Esophagus squamous epithelium (tissue), 5 donors: ENCODE measurements around the gene RFC4. TPM values are rescaled to one million over a fixed set of nuclear protein-coding genes. Genes with fewer than 3 reads are reported as not detected.

Experiments
- DNase-seq: peaks from one replicate; lab custom pipeline; 2025; lab: John Stamatoyannopoulos, UW
- H3K27ac ChIP-seq, 4 donors: fragments of 200-600 bp; sonication (generic); one replicate each; pipeline ENCODE4 v1.5.1; 2016 to 2019; ENCODE audit warnings: mild to moderate bottlenecking in 1 of 4
- H3K27me3 ChIP-seq, 4 donors: fragments of 200-600 bp; sonication (generic); 1 replicate in 3 of 4; 2 replicates in 1 of 4; pipeline versions ENCODE4 v1.5.1 to v1.6.0; 2017 to 2021; ENCODE audit warnings: antibody characterized with exemption in 1 of 4
- H3K36me3 ChIP-seq, 3 donors: fragments of 200-600 bp; sonication (generic); one replicate each; pipeline ENCODE4 v1.5.1; 2016 to 2019
- H3K4me1 ChIP-seq, 3 donors: fragments of 200-600 bp; sonication (generic); one replicate each; pipeline ENCODE4 v1.5.1; 2017 to 2019
- H3K4me3 ChIP-seq, 4 donors: fragments of 200-600 bp; sonication (generic); 1 replicate in 3 of 4; 2 replicates in 1 of 4; pipeline ENCODE4 v1.5.1; 2016 to 2019; ENCODE audit warnings: mild to moderate bottlenecking in 2 of 4, moderate library complexity in 1 of 4
- H3K9me3 ChIP-seq, 3 donors: fragments of 200-600 bp; sonication (generic); one replicate each; pipeline ENCODE4 v1.5.1; 2016 to 2019
- CTCF ChIP-seq, 6 experiments: fragments of 450-650 bp in 4 of 6; fragments of 200-600 bp in 2 of 6; sonication (generic) in 2 of 6; IDR thresholded peaks; one replicate each; pipeline ENCODE4 v1.5.1; 2016 to 2019; ENCODE audit warnings: antibody characterized with exemption in 6 of 6, mild to moderate bottlenecking in 4 of 6, moderate library complexity in 4 of 6
- POLR2A ChIP-seq, 4 donors: fragments of 450-650 bp; IDR thresholded peaks; one replicate each; pipeline ENCODE4 v1.6.1; 2017; ENCODE audit warnings: antibody characterized with exemption in 4 of 4, mild to moderate bottlenecking in 4 of 4, moderate library complexity in 3 of 4
- WGBS, 2 donors: methylation state at CpG; one replicate each; pipeline ENCODE4 v1.1.5; 2018; 5-methylcytosine and 5-hydroxymethylcytosine counted together
- intact Hi-C: fragments of 100-400 bp; cut with DNase I; formaldehyde crosslinking; loops from one replicate; pipeline ENCODE4 v1.15.0; 2022
- total RNA-seq, 4 donors: library from RNA; depleted of rRNA; stranded (reverse); fragments of >200 nt; gene quantifications; one replicate each; pipeline ENCODE4 v1.1.0, GENCODE V29; 2016
- donor health status: DM: yes; HTN: yes; CAD: no.

Gene RFC4
- total RNA-seq, 4 donors from 2014 or later, result 6.6 to 23.5 (median 15.9) TPM

GRCh38 chr3:186842426-186843038 lies 36.2 kb upstream of the RFC4 start, which contains the start of gene ADIPOQ:
Gene ADIPOQ (plus strand): TSS chr3:186842710. CDS start chr3:186853059, 10,349 bp downstream.
- Histone ChIP-seq H3K27me3 (peaks cover 0 to 59% (median 0%) of the 10 kb centered on the region in 4 donors), H3K27ac (no peak within 1 kb of the TSS), H3K36me3 (no peaks in the 10 kb centered on the region), H3K4me1 (no peaks in the 10 kb centered on the region), H3K9me3 (no peaks in the 10 kb centered on the region), H3K4me3 (no peak within 1 kb of the TSS)
- TF ChIP-seq CTCF (IDR thresholded peaks at IDR 0.05), result no peak
- TF ChIP-seq POLR2A (IDR thresholded peaks at IDR 0.05), result no peak
- WGBS, 2 donors, result 89 to 92% methylated on average over 5 to 7 of the region's 7 CpGs
- intact Hi-C loops, result loop anchor here (10.0 kb wide), 1 partner anchor 322 kb away; no protein-coding TSS in a partner anchor
- DNase-seq, result no peak

- H3K4me1 ChIP-seq, result no peaks in the 10 kb centered on the region
- H3K27me3 ChIP-seq, result peaks cover 0 to 52% (median 0%) of the 10 kb centered on the region in 4 donors
- intact Hi-C loops, result loop anchor here (10.0 kb wide), 1 partner anchor 323 kb away; no protein-coding TSS in a partner anchor
- H3K9me3 ChIP-seq, result no peaks in the 10 kb centered on the region
- TF ChIP-seq CTCF (IDR thresholded peaks at IDR 0.05) (no peak), POLR2A (IDR thresholded peaks at IDR 0.05) (no peak)
- no peaks in the 10 kb centered on the region for H3K36me3 ChIP-seq
- H3K27ac ChIP-seq, result no peak overlapping the region
- no peak for DNase-seq
- WGBS, 2 donors, result 48 to 50% methylated on average over 1 to 4 of the region's 4 CpGs
- H3K4me3 ChIP-seq, result no peak overlapping the region
Observed at GRCh38 chr3:186841620-186842019, 35.3 kb upstream of the RFC4 start.

- intact Hi-C loops, result loop anchor here (10.0 kb wide), 1 partner anchor 325 kb away; no protein-coding TSS in a partner anchor
- H3K27ac ChIP-seq, result no peak overlapping the region
- H3K4me1 ChIP-seq, result no peaks in the 10 kb centered on the region
- no peak for DNase-seq
- TF ChIP-seq CTCF (IDR thresholded peaks at IDR 0.05), result no peak
- TF ChIP-seq POLR2A (IDR thresholded peaks at IDR 0.05), result no peak
- H3K9me3 ChIP-seq, result no peaks in the 10 kb centered on the region
- WGBS, 2 donors, result 84 to 85% methylated on average over 17 of the region's 17 CpGs
- no peak overlapping the region for H3K4me3 ChIP-seq
- H3K27me3 ChIP-seq, result peaks cover 0 to 39% (median 0%) of the 10 kb centered on the region in 4 donors
- no peaks in the 10 kb centered on the region for H3K36me3 ChIP-seq
Observed at GRCh38 chr3:186839874-186840641, 33.8 kb upstream of the RFC4 start.

GRCh38 chr3:186832276-186832675 lies 26.0 kb upstream of the RFC4 start:
- peaks cover 4 to 77% (median 16%) of the 10 kb centered on the region in 4 donors for H3K27me3 ChIP-seq
- intact Hi-C loops, result no loop called here
- TF ChIP-seq CTCF (IDR thresholded peaks at IDR 0.05), result no peak
- no peak for TF ChIP-seq POLR2A (IDR thresholded peaks at IDR 0.05)

GRCh38 chr3:186831798-186832197 lies 25.5 kb upstream of the RFC4 start:
- Histone ChIP-seq H3K9me3 (no peaks in the 10 kb centered on the region), H3K27ac (no peak overlapping the region), H3K4me1 (peaks cover under 1 to 16% (median under 1%) of the 10 kb centered on the region in 3 donors), H3K36me3 (no peaks in the 10 kb centered on the region), H3K4me3 (no peak overlapping the region), H3K27me3 (peaks cover 4 to 81% (median 16%) of the 10 kb centered on the region in 4 donors)
- intact Hi-C loops, result no loop called here
- WGBS, 2 donors, result 68 to 70% methylated on average over 4 of the region's 4 CpGs
- DNase-seq, result no peak
- no peak for TF ChIP-seq CTCF (IDR thresholded peaks at IDR 0.05)

More at GRCh38 chr3:186832276-186832675, 26.0 kb upstream of the RFC4 start:
- 85 to 100% methylated on average over 1 of the region's 1 CpG for WGBS, 2 donors
- peaks cover 0 to 12% (median 0%) of the 10 kb centered on the region in 3 donors for H3K4me1 ChIP-seq
- H3K4me3 ChIP-seq, result no peak overlapping the region
- no peak for DNase-seq
- H3K27ac ChIP-seq, result no peak overlapping the region
- no peaks in the 10 kb centered on the region for H3K9me3 ChIP-seq
- no peaks in the 10 kb centered on the region for H3K36me3 ChIP-seq
